SU-DHL-6 (cell line): ENCODE measurements around the gene DDX56.

Experiments
- EZH2phosphoT487 ChIP-seq: fragments of 200-600 bp; sonication (generic), shearing (Covaris generic); conservative IDR thresholded peaks from 2 replicates; pipeline ENCODE4 v1.6.1; 2018; ENCODE audit warnings: mild to moderate bottlenecking, antibody characterized with exemption, low read length, moderate library complexity, mixed read lengths
- TF ChIP-seq, protein P1 (sequence below): fragments of 200-600 bp; sonication (generic); IDR thresholded peaks from one replicate; pipeline ENCODE4 v1.5.1; 2017; ENCODE audit warnings: antibody characterized with exemption, mild to moderate bottlenecking, low read length, moderate library complexity; ENCODE audit not compliant: insufficient read depth, poor library complexity, severe bottlenecking

DNA sequence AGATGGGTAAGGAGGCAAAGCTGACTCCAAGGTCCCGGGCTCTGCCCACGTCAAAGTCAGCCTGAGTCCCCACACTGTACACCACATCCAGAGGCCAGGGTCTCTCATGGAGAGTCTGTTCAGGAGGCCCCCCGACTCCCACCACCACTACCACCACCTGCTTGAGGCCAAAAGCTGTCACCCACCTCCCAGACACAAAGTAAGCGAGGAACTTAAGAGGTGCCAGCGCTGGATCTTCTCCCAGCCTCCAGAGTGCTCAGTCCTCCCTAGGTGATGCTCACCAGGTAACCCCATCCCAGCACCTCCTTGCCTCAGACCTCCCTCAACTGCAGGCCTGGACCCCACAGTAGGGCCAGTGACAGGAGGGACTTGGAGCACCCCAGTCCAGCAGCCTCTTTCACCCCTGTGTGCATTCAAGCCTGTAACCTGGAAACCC lies 33.1 kb downstream of the DDX56 start:
- TF ChIP-seq, protein P1, sequence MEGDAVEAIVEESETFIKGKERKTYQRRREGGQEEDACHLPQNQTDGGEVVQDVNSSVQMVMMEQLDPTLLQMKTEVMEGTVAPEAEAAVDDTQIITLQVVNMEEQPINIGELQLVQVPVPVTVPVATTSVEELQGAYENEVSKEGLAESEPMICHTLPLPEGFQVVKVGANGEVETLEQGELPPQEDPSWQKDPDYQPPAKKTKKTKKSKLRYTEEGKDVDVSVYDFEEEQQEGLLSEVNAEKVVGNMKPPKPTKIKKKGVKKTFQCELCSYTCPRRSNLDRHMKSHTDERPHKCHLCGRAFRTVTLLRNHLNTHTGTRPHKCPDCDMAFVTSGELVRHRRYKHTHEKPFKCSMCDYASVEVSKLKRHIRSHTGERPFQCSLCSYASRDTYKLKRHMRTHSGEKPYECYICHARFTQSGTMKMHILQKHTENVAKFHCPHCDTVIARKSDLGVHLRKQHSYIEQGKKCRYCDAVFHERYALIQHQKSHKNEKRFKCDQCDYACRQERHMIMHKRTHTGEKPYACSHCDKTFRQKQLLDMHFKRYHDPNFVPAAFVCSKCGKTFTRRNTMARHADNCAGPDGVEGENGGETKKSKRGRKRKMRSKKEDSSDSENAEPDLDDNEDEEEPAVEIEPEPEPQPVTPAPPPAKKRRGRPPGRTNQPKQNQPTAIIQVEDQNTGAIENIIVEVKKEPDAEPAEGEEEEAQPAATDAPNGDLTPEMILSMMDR = no peak
- TF ChIP-seq EZH2phosphoT487 = no peak
